ENCODE measurements around the gene ZNF444.

The ZNF444 gene

DNA sequence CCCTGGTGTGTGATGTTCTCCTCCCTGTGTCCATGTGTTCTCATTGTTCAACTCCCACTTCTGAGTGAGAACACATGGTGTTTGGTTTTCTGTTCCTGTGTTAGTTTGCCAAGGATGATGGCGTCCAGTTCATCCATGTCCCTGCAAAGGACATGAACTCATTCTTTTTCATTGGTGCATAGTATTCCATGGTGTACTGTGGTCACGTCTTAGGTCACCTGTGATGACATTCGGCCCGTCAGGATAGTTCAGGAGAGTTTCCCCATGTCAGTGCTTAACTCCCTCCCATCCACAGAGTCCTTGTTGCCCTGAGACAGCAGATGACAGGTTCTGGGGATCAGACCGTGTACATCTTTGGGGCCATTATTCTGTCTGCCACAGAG is 8.6 kb downstream of the ZNF444 start:
- TF ChIP-seq SIN3A (IDR thresholded peaks at IDR 0.05; ENCODE audit: borderline replicate concordance, insufficient read depth, low read length) = no peak
- no peak for TF ChIP-seq FOXP2 (optimal IDR thresholded peaks at IDR 0.05; ENCODE audit: borderline replicate concordance, extremely low read depth, extremely low read length, insufficient read depth)
- no peak for TF ChIP-seq TAF1 (IDR thresholded peaks at IDR 0.05; ENCODE audit: borderline replicate concordance, insufficient read depth, low read length)
- TF ChIP-seq, protein P1, sequence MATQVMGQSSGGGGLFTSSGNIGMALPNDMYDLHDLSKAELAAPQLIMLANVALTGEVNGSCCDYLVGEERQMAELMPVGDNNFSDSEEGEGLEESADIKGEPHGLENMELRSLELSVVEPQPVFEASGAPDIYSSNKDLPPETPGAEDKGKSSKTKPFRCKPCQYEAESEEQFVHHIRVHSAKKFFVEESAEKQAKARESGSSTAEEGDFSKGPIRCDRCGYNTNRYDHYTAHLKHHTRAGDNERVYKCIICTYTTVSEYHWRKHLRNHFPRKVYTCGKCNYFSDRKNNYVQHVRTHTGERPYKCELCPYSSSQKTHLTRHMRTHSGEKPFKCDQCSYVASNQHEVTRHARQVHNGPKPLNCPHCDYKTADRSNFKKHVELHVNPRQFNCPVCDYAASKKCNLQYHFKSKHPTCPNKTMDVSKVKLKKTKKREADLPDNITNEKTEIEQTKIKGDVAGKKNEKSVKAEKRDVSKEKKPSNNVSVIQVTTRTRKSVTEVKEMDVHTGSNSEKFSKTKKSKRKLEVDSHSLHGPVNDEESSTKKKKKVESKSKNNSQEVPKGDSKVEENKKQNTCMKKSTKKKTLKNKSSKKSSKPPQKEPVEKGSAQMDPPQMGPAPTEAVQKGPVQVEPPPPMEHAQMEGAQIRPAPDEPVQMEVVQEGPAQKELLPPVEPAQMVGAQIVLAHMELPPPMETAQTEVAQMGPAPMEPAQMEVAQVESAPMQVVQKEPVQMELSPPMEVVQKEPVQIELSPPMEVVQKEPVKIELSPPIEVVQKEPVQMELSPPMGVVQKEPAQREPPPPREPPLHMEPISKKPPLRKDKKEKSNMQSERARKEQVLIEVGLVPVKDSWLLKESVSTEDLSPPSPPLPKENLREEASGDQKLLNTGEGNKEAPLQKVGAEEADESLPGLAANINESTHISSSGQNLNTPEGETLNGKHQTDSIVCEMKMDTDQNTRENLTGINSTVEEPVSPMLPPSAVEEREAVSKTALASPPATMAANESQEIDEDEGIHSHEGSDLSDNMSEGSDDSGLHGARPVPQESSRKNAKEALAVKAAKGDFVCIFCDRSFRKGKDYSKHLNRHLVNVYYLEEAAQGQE (IDR thresholded peaks at IDR 0.05; ENCODE audit: insufficient read depth in 1 of 2, low read depth in 2 of 2, low read length in 2 of 2) = no peak
- no peak for TF ChIP-seq POLR2AphosphoS5 (IDR thresholded peaks at IDR 0.05; ENCODE audit: low read depth, low read length)

DNA sequence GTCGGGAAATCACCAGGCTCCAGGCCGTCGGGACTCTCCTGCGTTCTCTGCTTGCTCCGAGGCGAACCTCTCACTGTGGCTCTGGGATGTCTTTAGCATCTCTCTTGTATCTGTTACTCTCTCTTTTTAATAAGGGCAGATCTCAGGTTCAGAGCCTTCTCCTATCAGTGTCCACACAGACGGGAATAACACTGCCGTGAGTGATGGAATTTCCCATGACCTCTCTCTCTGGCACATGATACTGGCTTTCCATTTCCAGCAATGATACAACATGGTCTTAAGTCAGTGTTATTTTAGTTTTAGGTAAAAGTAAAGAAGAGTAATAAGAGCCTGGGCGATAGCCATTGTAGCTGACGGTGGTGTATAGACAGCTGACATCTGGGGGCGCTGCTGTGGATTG is 9.3 kb downstream of the ZNF444 start:
- TF ChIP-seq, protein P1 (IDR thresholded peaks at IDR 0.05; ENCODE audit: insufficient read depth in 1 of 2, low read depth in 2 of 2, low read length in 2 of 2) = no peak
- TF ChIP-seq TAF1 (IDR thresholded peaks at IDR 0.05; ENCODE audit: borderline replicate concordance, insufficient read depth, low read length) (no peak), SIN3A (IDR thresholded peaks at IDR 0.05; ENCODE audit: borderline replicate concordance, insufficient read depth, low read length) (no peak), FOXP2 (optimal IDR thresholded peaks at IDR 0.05; ENCODE audit: borderline replicate concordance, extremely low read depth, extremely low read length, insufficient read depth) (no peak), POLR2AphosphoS5 (IDR thresholded peaks at IDR 0.05; ENCODE audit: low read depth, low read length) (no peak)

DNA sequence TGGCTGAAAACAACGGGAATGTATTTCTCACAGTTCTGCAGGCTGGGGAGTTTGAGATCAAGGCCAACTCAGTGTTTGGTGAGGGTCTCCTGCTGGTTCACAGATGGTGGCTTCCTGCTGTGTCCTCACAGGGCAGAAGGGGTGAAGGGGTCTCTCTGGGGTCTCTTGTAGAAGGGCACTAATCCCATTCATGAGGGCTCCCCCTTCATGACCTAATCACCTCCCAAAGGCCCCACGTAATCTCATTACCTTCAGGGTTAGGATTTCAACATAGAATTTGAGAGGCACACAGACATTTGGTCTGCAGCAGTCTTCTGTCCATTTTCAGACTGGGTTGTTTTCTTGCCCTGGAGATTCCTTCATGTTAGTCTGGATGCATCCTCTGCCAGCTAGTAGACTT is 11.6 kb downstream of the ZNF444 start:
- TF ChIP-seq, protein P1 (IDR thresholded peaks at IDR 0.05; ENCODE audit: insufficient read depth in 1 of 2, low read depth in 2 of 2, low read length in 2 of 2) = no peak
- no peak for TF ChIP-seq TAF1 (IDR thresholded peaks at IDR 0.05; ENCODE audit: borderline replicate concordance, insufficient read depth, low read length)
- TF ChIP-seq SIN3A (IDR thresholded peaks at IDR 0.05; ENCODE audit: borderline replicate concordance, insufficient read depth, low read length) = no peak
- no peak for TF ChIP-seq POLR2AphosphoS5 (IDR thresholded peaks at IDR 0.05; ENCODE audit: low read depth, low read length)
- TF ChIP-seq FOXP2 (optimal IDR thresholded peaks at IDR 0.05; ENCODE audit: borderline replicate concordance, extremely low read depth, extremely low read length, insufficient read depth) = no peak

DNA sequence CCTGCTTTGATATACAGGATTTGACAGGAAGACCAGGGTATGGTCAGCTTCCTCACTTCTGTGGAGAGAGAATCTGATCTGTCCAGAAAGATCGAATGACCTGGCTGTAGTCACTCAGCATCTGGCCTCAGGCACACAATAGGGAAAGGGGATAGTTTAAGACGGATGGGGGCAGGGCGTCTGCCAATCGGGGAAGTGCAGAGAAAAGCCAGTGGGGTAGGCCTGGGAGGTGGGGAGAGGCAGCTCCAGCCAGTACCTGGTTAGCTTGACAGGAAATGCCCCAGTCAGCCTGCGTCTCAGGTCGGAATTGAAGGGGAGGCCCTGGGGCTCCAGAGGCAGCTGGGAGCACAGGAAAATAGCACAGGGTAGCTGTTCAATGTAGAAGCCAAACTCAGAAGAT is 12.4 kb downstream of the ZNF444 start:
- TF ChIP-seq SIN3A (IDR thresholded peaks at IDR 0.05; ENCODE audit: borderline replicate concordance, insufficient read depth, low read length) = no peak
- no peak for TF ChIP-seq FOXP2 (optimal IDR thresholded peaks at IDR 0.05; ENCODE audit: borderline replicate concordance, extremely low read depth, extremely low read length, insufficient read depth)
- no peak for TF ChIP-seq POLR2AphosphoS5 (IDR thresholded peaks at IDR 0.05; ENCODE audit: low read depth, low read length)
- TF ChIP-seq, protein P1 (IDR thresholded peaks at IDR 0.05; ENCODE audit: insufficient read depth in 1 of 2, low read depth in 2 of 2, low read length in 2 of 2) = no peak
- TF ChIP-seq TAF1 (IDR thresholded peaks at IDR 0.05; ENCODE audit: borderline replicate concordance, insufficient read depth, low read length) = no peak

All from PFSK-1 (cell line).